GM10847 (cell line): ENCODE measurements around the gene EXD1.

ENCODE experiments used
- POLR2A ChIP-seq: IDR thresholded peaks from 2 replicates; pipeline ENCODE4 v1.6.1; 2011; ENCODE audit not compliant: insufficient read length; ENCODE audit errors: extremely low read depth

The EXD1 gene

GRCh38 chr15:41238100-41238499 lies 7.5 kb upstream of the EXD1 start:
- no peak for TF ChIP-seq POLR2A

- TF ChIP-seq POLR2A, result no peak
These were observed 5.4 kb upstream of the EXD1 start for GRCh38 chr15:41235929-41236328.

DNA sequence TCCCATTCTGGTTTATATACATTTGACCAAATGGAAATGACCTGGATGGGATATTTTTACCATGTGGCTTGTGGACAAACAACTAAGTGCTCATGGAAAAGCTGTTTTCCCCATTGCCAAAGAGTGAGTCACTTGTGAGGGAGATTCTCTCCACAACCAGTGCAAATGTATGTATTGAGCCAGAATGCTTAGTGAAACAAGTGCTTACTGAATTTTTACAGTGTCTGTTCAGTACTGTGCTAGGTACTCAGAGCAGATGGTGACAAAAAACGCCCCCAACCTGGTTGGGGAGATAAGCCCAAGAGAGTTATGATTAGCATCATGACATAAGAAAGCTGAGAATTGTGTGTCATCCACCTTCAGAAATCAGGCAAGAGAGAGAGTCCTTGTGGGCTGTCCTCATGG lies 2.8 kb upstream of the EXD1 start:
- no peak for TF ChIP-seq POLR2A

DNA sequence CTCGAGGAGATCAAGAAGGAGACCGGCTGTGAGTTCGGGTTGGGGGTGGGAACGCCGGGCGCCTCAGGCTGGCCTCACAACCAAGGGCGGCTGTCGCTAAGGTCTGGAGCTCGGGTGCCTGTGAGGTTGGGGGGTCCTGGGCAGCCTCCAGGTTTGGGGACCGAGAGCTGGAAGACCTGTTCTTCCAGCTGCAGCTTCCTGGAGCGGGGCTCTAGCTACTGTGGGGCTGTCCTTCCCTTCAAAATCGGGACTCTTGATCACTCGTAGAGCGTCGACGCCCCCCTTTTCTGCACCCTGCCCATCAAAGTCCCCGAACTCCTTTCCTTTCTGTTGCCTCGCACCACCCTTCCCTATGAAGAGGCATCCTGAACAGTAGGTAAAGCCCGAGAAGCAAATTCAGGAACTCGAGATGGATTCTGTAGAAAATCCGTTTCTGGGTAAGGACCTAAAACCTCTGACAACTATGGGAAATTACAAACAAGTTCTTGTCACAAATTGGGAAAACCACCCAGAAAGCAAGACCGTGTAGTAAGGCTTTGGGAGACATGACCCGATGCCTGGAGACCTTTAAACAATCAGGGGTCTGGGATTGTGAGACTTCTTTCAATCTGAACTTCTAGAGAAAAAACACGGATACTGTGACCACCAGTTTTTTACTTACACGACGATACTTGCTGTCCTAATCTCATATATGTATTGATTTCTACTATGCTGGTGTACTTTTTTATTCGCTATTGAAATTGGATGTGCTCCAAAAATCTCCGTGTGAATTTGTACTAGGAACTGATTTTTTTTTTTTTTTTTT lies 1.1 kb upstream of the EXD1 start:
- no peak for TF ChIP-seq POLR2A

GRCh38 chr15:41230345-41230649 lies 260 bp downstream of the EXD1 start:
- no peak for TF ChIP-seq POLR2A

DNA sequence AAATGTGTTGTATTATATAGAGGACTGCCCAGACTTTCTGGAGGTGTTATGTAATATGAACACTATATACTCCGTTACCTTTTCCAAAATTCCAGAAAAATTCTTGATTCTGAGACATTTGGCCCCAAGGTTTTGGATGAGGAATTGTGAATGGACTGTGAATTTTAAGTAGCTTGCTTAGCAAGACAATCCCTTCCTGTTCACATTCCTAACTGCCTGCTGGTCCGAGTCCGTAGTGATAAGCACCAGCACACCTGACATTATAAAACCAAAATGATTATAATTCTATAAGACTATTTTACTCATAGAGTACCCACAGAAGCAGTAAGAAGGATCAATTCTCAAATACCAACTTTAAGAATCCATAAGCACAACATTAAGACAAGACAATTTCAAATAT lies 11.2 kb downstream of the EXD1 start:
- TF ChIP-seq POLR2A, result no peak

DNA sequence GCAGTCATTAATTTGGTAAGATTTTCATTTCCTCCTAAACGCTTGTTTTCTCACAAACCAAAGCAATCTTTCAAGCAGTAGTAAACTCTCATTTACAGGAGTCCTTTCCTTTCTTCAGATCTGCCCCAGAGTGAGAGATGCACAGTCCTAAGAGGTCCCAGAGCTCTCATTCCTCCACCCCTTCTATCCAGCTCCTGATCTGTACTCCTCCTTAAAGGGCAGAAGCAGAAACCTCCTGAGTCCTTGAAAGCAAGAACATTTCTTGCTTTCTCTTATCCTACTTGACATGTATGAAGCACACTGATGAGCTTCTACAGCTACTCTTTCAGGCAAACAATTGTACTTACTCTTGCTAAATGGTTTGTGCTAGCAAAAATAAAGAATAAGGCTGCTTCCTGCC lies 11.7 kb downstream of the EXD1 start:
- TF ChIP-seq POLR2A, result no peak

DNA sequence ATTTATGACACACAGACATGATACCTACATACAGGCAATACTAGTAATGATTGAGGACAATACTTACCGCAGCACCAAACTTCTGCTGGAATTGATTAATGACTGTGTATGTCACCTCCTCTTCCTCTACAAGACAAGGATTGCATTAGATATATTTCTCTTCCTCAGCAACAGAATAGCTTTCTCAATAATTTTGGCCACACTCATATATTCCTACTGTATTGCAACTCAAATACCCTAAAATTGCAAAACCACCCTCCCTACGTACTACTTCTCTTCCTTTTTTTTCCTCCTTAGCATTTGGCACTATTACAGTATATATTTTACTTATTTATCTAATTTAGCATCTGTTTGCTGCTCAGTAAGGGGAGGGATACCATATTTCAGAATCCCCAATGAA lies 14.8 kb downstream of the EXD1 start:
- TF ChIP-seq POLR2A, result no peak

GRCh38 chr15:41207687-41208448 lies 22.7 kb downstream of the EXD1 start:
- TF ChIP-seq POLR2A, result no peak

- no peak for TF ChIP-seq POLR2A
These were observed 25.2 kb downstream of the EXD1 start for GRCh38 chr15:41205315-41205714.

- TF ChIP-seq POLR2A, result no peak
These were observed 27.2 kb downstream of the EXD1 start for GRCh38 chr15:41203395-41203794.

DNA sequence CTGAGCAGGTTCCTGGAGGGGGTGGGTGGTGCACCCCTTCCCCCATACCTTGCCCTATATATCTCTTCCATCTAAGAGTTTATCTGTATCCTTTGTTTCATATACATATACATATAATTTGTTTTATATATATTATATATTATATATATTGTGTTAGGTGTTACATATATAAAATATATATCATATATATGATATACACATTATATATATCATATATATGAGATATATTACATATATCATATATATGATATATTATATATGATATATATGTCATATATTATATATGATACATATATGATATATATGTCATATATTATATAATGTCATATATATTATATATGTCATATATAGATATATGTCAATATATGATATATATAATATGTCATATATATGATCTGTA lies 31.1 kb downstream of the EXD1 start:
- TF ChIP-seq POLR2A, result no peak

GRCh38 chr15:41194444-41194843 lies 36.1 kb downstream of the EXD1 start:
- no peak for TF ChIP-seq POLR2A

GRCh38 chr15:41183581-41183980 lies 47.0 kb downstream of the EXD1 start:
- no peak for TF ChIP-seq POLR2A

DNA sequence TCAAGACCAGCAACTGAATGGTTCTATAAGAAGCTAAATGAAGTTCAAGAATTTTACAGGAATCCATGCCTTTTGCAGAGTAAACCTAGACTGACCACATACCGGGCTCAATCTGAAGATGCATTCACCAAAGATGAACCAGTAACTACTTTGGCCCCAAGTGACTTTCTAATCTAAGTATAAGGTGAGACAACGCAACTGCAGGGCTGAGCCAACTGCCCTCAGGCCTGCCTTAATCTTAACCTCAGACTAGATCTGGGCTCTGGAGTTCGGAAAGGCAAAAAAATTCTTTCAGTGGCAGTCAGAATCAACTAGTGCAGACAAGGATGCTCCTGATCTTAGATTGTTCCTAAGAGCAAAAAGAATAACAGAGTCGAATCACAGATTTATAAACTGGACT lies 48.3 kb downstream of the EXD1 start:
- TF ChIP-seq POLR2A, result no peak

DNA sequence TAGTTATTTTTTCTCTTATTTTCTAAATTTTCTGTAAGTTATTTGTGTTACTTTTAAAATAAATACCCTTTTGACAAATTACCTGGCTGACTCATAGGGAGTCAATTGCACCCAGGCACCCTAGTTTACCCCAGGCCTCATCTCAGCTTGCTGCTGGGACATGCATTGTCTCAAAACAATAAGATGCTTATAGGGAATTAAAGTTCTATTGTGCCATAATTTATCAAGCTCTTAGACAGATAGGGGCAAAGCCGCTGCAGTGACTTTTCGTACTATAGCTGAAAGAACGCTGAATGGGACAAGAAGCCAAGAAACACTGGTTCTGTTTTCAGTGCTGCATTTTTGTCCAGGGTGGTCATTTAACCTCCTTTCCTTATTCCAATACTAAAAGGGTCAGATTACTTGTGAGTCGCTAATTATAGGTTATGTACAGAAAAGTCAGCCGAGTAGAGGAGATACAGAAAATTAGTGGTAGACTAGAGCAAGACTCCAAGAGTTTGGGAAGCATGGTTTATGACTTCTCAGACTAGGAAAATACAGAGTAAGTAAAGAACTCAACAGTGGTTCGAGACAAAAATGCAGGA lies 50.3 kb downstream of the EXD1 start:
- no peak for TF ChIP-seq POLR2A
